Hippocampal formation (tissue), 2 donors: ENCODE results near the gene MOCOS.

Experiments
- DNase-seq, 2 donors: peaks; one replicate each; lab custom pipeline; 2025; lab: John Stamatoyannopoulos, UW

MOCOS gene

GRCh38 chr18:36271153-36271552 lies 83.9 kb downstream of the MOCOS start:
- no peak for DNase-seq

- DNase-seq: no peak
Observed at GRCh38 chr18:36273347-36273746, 86.0 kb downstream of the MOCOS start.

- DNase-seq: no peak
Observed at GRCh38 chr18:36274083-36274715, 86.9 kb downstream of the MOCOS start.

- no peak for DNase-seq
Observed at GRCh38 chr18:36275561-36275960, 88.3 kb downstream of the MOCOS start.

- DNase-seq: no peak
Observed at GRCh38 chr18:36279001-36279400, 91.7 kb downstream of the MOCOS start.

GRCh38 chr18:36281936-36282335 lies 94.6 kb downstream of the MOCOS start:
- DNase-seq: no peak

GRCh38 chr18:36283448-36283847 lies 96.2 kb downstream of the MOCOS start:
- DNase-seq: no peak

- peak in 1 of 2 donors; percentile 5 for DNase-seq
Observed at GRCh38 chr18:36284268-36284667, 97.0 kb downstream of the MOCOS start.

- DNase-seq: peak in 1 of 2 donors; percentile 72
Observed at GRCh38 chr18:36284671-36285295, 97.5 kb downstream of the MOCOS start.

- no peak for DNase-seq
Observed at GRCh38 chr18:36287653-36288052, 100.4 kb downstream of the MOCOS start.

GRCh38 chr18:36288689-36289088 lies 101.4 kb downstream of the MOCOS start:
- no peak for DNase-seq

GRCh38 chr18:36294031-36294430 lies 106.7 kb downstream of the MOCOS start:
- no peak for DNase-seq

- DNase-seq: no peak
Observed at GRCh38 chr18:36295214-36295613, 107.9 kb downstream of the MOCOS start.

GRCh38 chr18:36295880-36296301 lies 108.6 kb downstream of the MOCOS start:
- DNase-seq: no peak

GRCh38 chr18:36296650-36297416 lies 109.5 kb downstream of the MOCOS start:
- DNase-seq: peak; percentile 63 to 88

- DNase-seq: peak; percentile 19 to 49
Observed at GRCh38 chr18:36297417-36298125, 110.3 kb downstream of the MOCOS start, which contains the start of gene FHOD3. Gene FHOD3 (plus strand): TSS chr18:36297713. CDS start chr18:36297836, 123 bp downstream.

GRCh38 chr18:36298126-36298741 lies 110.9 kb downstream of the MOCOS start:
- peak in 1 of 2 donors; percentile 17 for DNase-seq

- no peak for DNase-seq
Observed at GRCh38 chr18:36299015-36299414, 111.7 kb downstream of the MOCOS start.

GRCh38 chr18:36300211-36300610 lies 112.9 kb downstream of the MOCOS start:
- DNase-seq: no peak

- no peak for DNase-seq
Observed at GRCh38 chr18:36301884-36302283, 114.6 kb downstream of the MOCOS start.

GRCh38 chr18:36302676-36303075 lies 115.4 kb downstream of the MOCOS start:
- no peak for DNase-seq
